HG03460 (cell line): ENCODE measurements around the gene SUPT6H.
A peak's percentile ranks its signal among the peaks of the same experiment; 100 is the strongest.
"Not testable (repeated sequence)": the region's sequence is repeated elsewhere in the genome, so short reads cannot be mapped to it uniquely, and the experiment has no call there.

Source experiments
- ATAC-seq: cut with Tn5 transposase; IDR thresholded peaks from one replicate; pipeline ENCODE4 v1.9.1; 2021; ENCODE audit not compliant: unreplicated experiment

The SUPT6H gene

GRCh38 chr17:28735242-28735722, 73.3 kb downstream of the SUPT6H start:
- ATAC-seq, result no peak

GRCh38 chr17:28735913-28736769, 74.1 kb downstream of the SUPT6H start:
- not testable (repeated sequence) for ATAC-seq

GRCh38 chr17:28737316-28737715, 75.3 kb downstream of the SUPT6H start:
- no peak for ATAC-seq

- ATAC-seq, result peak; percentile 61
Observed at GRCh38 chr17:28737770-28738679, 76.0 kb downstream of the SUPT6H start.

GRCh38 chr17:28738680-28739384, 76.8 kb downstream of the SUPT6H start:
- no peak for ATAC-seq

GRCh38 chr17:28740406-28741357, 78.7 kb downstream of the SUPT6H start:
- no peak for ATAC-seq

- ATAC-seq, result no peak
Observed at GRCh38 chr17:28741358-28742349, 79.6 kb downstream of the SUPT6H start.

GRCh38 chr17:28743243-28744103, 81.5 kb downstream of the SUPT6H start, which contains the start of gene TRAF4:
TRAF4 (plus strand) TSS chr17:28744011; CDS start chr17:28744113, 102 bp downstream.
- peak; percentile 49 for ATAC-seq

- ATAC-seq, result peak; percentile 18
Observed at GRCh38 chr17:28744104-28744971, 82.3 kb downstream of the SUPT6H start.

- no peak for ATAC-seq
Observed at GRCh38 chr17:28744972-28745785, 83.2 kb downstream of the SUPT6H start.

- ATAC-seq, result no peak
Observed at GRCh38 chr17:28745786-28746411, 83.9 kb downstream of the SUPT6H start.

GRCh38 chr17:28746611-28747050, 84.6 kb downstream of the SUPT6H start:
- ATAC-seq, result no peak

GRCh38 chr17:28747051-28747691, 85.2 kb downstream of the SUPT6H start:
- no peak for ATAC-seq

GRCh38 chr17:28747801-28748750, 86.1 kb downstream of the SUPT6H start:
- no peak for ATAC-seq
